ENCODE measurements around the gene KREMEN1. TPM values are rescaled to one million over a fixed set of nuclear protein-coding genes. Genes with fewer than 3 reads are reported as not detected.

The KREMEN1 gene
- total and polyA plus RNA-seq, 9 of the 15 experiments (the other 6 are each of a cell fraction or from before 2014, with no cell fraction given), result 0.69 to 11.5 (median 4.3) TPM

DNA sequence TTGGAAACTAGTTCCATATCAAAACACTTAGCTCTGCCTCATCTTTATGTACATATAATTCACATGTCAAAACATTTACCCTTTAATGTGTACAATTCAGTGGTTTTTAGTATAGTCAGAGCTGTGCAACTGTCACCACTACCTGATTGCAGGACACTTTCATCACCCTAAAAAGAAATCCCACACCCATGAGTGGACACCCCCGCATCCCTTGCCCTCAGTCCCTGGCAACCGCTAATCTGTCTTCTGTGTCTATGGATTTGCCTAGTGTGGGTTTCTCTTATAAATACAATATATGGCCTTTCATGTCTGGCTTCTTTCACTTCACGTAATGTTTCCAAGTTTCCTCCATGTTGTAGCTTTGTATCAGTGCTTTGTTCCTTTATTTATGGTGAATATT is 124.3 kb downstream of the KREMEN1 start (continued):
- no peak for TF ChIP-seq BMI1 (IDR thresholded peaks at IDR 0.05; ENCODE audit: low read length)
- TF ChIP-seq ARID1B (IDR thresholded peaks at IDR 0.05), result peak; percentile 57; the same call in 1 of the 2 replicates
- no peak for TF ChIP-seq CHD1 (IDR thresholded peaks at IDR 0.05; ENCODE audit: low read length)
- no peak for TF ChIP-seq ERF (CRISPR knock-in tag; IDR thresholded peaks at IDR 0.05)
- no peak for TF ChIP-seq TFAM (CRISPR knock-in tag; conservative IDR thresholded peaks at IDR 0.05)
- TF ChIP-seq CCNT2 (IDR thresholded peaks at IDR 0.05; ENCODE audit: borderline replicate concordance, extremely low read depth, insufficient read length, low read depth, low read length), result no peak
- no peak for TF ChIP-seq HNRNPK (IDR thresholded peaks at IDR 0.05; ENCODE audit: low read depth, low read length, poor library complexity, severe bottlenecking)
- TF ChIP-seq LEF1 (IDR thresholded peaks at IDR 0.05), result peak; percentile 56; the same call in 1 of the 2 replicates
- TF ChIP-seq HCFC1 (IDR thresholded peaks at IDR 0.05; ENCODE audit: low read depth, low read length), result no peak
- TF ChIP-seq TAF1 (IDR thresholded peaks at IDR 0.05; ENCODE audit: control insufficient read depth, extremely low read depth, insufficient read depth, low read length, severe bottlenecking), result no peak
- TF ChIP-seq PRMT5 (CRISPR knock-in tag; IDR thresholded peaks at IDR 0.05), result no peak
- no peak for TF ChIP-seq ZBTB8A (IDR thresholded peaks at IDR 0.05; ENCODE audit: partially characterized antibody)
- TF ChIP-seq ZNF143 (CRISPR knock-in tag; IDR thresholded peaks at IDR 0.05), result no peak
- TF ChIP-seq JUND (IDR thresholded peaks at IDR 0.05; ENCODE audit: borderline replicate concordance, low read depth, low read length), result peak; percentile 74
- peak; percentile 23; the same call in 1 of the 3 replicates for TF ChIP-seq JUND (tag; IDR thresholded peaks at IDR 0.05; ENCODE audit: borderline replicate concordance, low read depth, low read length)
- TF ChIP-seq ZNF444 (CRISPR knock-in tag; IDR thresholded peaks at IDR 0.05), result no peak
- no peak for TF ChIP-seq FUS (optimal IDR thresholded peaks at IDR 0.05; ENCODE audit: low read depth, low read length)
- no peak for TF ChIP-seq HDGF (IDR thresholded peaks at IDR 0.05)
- TF ChIP-seq SAP30 (IDR thresholded peaks at IDR 0.05; ENCODE audit: borderline replicate concordance, insufficient read depth, low read depth, low read length, poor library complexity, severe bottlenecking), result no peak
- no peak for TF ChIP-seq ZSCAN29 (IDR thresholded peaks at IDR 0.05)
- TF ChIP-seq TAF7 (tag; IDR thresholded peaks at IDR 0.05), result no peak
- no peak for TF ChIP-seq HLTF (IDR thresholded peaks at IDR 0.05)
- no peak for TF ChIP-seq TRIM25 (IDR thresholded peaks at IDR 0.05; ENCODE audit: borderline replicate concordance)
- TF ChIP-seq EGR1 (conservative IDR thresholded peaks at IDR 0.05), result peak; percentile 72
- no peak for TF ChIP-seq ETS2 (tag; IDR thresholded peaks at IDR 0.05; ENCODE audit: borderline replicate concordance, poor library complexity, severe bottlenecking)
- TF ChIP-seq ZNF696 (CRISPR knock-in tag; conservative IDR thresholded peaks at IDR 0.05), result no peak
- no peak for TF ChIP-seq NR3C1 (CRISPR knock-in tag; IDR thresholded peaks at IDR 0.05)
- TF ChIP-seq OTX1 (CRISPR knock-in tag; IDR thresholded peaks at IDR 0.05), result no peak
- no peak for TF ChIP-seq KHSRP (IDR thresholded peaks at IDR 0.05)
- no peak for TF ChIP-seq TBP (optimal IDR thresholded peaks at IDR 0.05; ENCODE audit: low read depth, low read length)
- TF ChIP-seq, protein P1, sequence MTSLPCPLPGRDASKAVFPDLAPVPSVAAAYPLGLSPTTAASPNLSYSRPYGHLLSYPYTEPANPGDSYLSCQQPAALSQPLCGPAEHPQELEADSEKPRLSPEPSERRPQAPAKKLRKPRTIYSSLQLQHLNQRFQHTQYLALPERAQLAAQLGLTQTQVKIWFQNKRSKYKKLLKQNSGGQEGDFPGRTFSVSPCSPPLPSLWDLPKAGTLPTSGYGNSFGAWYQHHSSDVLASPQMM (CRISPR knock-in tag; IDR thresholded peaks at IDR 0.05), result no peak
